ENCODE results near the gene DOP1B. TPM values are rescaled to one million over a fixed set of nuclear protein-coding genes. Genes with fewer than 3 reads are reported as not detected.

Gene DOP1B
- total RNA-seq, 1 experiment from 2014 or later, result 16.5 TPM

DNA sequence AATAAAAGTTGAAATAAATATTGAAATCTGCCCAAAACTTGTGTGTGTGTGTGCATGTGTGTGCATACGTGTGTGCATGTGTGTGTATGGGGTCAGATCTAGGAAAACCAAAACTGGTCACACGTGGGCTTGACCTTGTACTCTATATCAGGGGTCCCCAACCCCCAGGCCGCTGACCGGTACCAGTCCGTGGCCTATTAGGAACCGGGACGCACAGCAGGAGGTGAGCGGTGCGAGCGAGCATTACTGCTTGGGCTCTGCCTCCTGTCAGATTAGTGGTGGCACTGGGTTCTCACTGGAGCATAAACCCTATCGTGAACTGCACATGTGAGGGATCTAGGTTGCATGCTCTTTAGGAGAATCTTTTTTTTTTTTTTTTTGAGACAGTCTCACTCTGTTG is 8.7 kb downstream of the DOP1B start:
- no peaks in the 10 kb centered on the region for H3K36me3 ChIP-seq (ENCODE audit: insufficient read depth, low read length, poor library complexity, severe bottlenecking)
- no peaks in the 10 kb centered on the region for H3K4me1 ChIP-seq (ENCODE audit: insufficient read depth, low read length, poor library complexity, severe bottlenecking)
- no peak for TF ChIP-seq EZH2 (IDR thresholded peaks at IDR 0.05; ENCODE audit: borderline replicate concordance, low read depth, low read length, poor library complexity, severe bottlenecking)
- TF ChIP-seq, protein P1, sequence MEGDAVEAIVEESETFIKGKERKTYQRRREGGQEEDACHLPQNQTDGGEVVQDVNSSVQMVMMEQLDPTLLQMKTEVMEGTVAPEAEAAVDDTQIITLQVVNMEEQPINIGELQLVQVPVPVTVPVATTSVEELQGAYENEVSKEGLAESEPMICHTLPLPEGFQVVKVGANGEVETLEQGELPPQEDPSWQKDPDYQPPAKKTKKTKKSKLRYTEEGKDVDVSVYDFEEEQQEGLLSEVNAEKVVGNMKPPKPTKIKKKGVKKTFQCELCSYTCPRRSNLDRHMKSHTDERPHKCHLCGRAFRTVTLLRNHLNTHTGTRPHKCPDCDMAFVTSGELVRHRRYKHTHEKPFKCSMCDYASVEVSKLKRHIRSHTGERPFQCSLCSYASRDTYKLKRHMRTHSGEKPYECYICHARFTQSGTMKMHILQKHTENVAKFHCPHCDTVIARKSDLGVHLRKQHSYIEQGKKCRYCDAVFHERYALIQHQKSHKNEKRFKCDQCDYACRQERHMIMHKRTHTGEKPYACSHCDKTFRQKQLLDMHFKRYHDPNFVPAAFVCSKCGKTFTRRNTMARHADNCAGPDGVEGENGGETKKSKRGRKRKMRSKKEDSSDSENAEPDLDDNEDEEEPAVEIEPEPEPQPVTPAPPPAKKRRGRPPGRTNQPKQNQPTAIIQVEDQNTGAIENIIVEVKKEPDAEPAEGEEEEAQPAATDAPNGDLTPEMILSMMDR (conservative IDR thresholded peaks at IDR 0.05; ENCODE audit: low read depth, low read length), result no peak
- intact Hi-C loops (cut with micrococcal nuclease; ENCODE audit: unreplicated experiment), result no loop called here
- BruUV-seq (replicated peaks), result no TSS peak
- H3K27ac ChIP-seq (ENCODE audit: low read depth, low read length, poor library complexity, severe bottlenecking), result no peak overlapping the region
- no peaks in the 10 kb centered on the region for H3K27me3 ChIP-seq (replicated peaks; ENCODE audit: insufficient read depth, low read depth, low read length, poor library complexity)
- H3K4me3 ChIP-seq (ENCODE audit: low read depth, low read length, poor library complexity, severe bottlenecking), result no peak overlapping the region
- H3K9me3 ChIP-seq (ENCODE audit: low read depth, low read length, poor library complexity, severe bottlenecking), result no peaks in the 10 kb centered on the region
- ChIA-PET POLR2A (ENCODE audit: low non-redundant PET) (no interaction called here), CTCF (no interaction called here)
- no peak for DNase-seq (ENCODE audit: low spot score)

DNA sequence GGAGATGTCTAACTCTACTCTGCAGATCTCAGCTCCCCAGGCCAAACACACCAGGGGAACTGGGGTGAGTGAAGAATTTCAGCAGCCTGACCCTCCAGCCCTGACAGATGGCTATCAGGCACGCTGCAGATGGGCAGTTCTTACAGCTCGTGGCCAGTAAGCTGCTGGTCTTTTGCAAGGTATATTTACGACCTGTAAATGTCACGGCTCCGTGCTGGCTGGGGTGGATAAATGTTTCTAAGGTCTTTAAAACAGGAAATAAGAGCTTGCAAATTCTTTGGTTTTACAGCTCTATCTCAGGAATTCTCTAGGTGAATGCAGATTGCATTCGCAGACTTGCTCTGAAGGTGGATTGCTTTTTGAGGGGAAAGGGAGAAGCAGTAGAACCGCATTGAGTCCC is 10.1 kb downstream of the DOP1B start:
- no peak overlapping the region for H3K27ac ChIP-seq (ENCODE audit: low read depth, low read length, poor library complexity, severe bottlenecking)
- no peaks in the 10 kb centered on the region for H3K9me3 ChIP-seq (ENCODE audit: low read depth, low read length, poor library complexity, severe bottlenecking)
- POLR2A ChIA-PET (ENCODE audit: low non-redundant PET), result no interaction called here
- DNase-seq (ENCODE audit: low spot score), result no peak
- no peaks in the 10 kb centered on the region for H3K27me3 ChIP-seq (replicated peaks; ENCODE audit: insufficient read depth, low read depth, low read length, poor library complexity)
- intact Hi-C loops (cut with micrococcal nuclease; ENCODE audit: unreplicated experiment), result no loop called here
- BruUV-seq (replicated peaks), result no TSS peak
- TF ChIP-seq, protein P1 (conservative IDR thresholded peaks at IDR 0.05; ENCODE audit: low read depth, low read length), result no peak
- TF ChIP-seq EZH2 (IDR thresholded peaks at IDR 0.05; ENCODE audit: borderline replicate concordance, low read depth, low read length, poor library complexity, severe bottlenecking), result no peak
- CTCF ChIA-PET, result no interaction called here
- H3K4me3 ChIP-seq (ENCODE audit: low read depth, low read length, poor library complexity, severe bottlenecking), result no peak overlapping the region
- H3K4me1 ChIP-seq (ENCODE audit: insufficient read depth, low read length, poor library complexity, severe bottlenecking), result no peaks in the 10 kb centered on the region
- H3K36me3 ChIP-seq (ENCODE audit: insufficient read depth, low read length, poor library complexity, severe bottlenecking), result no peaks in the 10 kb centered on the region

DNA sequence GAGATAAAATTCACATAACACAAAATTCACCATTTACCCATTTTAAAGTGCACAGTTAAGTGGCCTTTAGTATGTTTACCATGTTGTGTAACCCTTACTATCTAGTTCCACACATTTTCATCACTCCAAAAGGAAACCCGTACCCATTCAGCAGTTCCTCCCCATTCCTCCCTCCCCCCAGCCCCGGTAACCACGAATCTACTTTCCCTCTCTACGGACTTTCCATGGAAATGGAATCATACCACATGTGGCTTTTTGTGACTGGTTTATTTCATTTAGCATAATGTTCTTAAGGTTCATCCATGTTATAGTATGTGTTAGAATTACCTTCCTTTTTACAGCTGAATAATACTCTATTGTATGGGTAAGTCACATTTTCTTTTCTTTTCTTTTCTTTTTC is 10.9 kb downstream of the DOP1B start:
- ChIA-PET POLR2A (ENCODE audit: low non-redundant PET) (no interaction called here), CTCF (no interaction called here)
- H3K9me3 ChIP-seq (ENCODE audit: low read depth, low read length, poor library complexity, severe bottlenecking), result no peaks in the 10 kb centered on the region
- DNase-seq (ENCODE audit: low spot score), result no peak
- no peaks in the 10 kb centered on the region for H3K27me3 ChIP-seq (replicated peaks; ENCODE audit: insufficient read depth, low read depth, low read length, poor library complexity)
- no peaks in the 10 kb centered on the region for H3K36me3 ChIP-seq (ENCODE audit: insufficient read depth, low read length, poor library complexity, severe bottlenecking)
- intact Hi-C loops (cut with micrococcal nuclease; ENCODE audit: unreplicated experiment), result no loop called here
- H3K4me1 ChIP-seq (ENCODE audit: insufficient read depth, low read length, poor library complexity, severe bottlenecking), result no peaks in the 10 kb centered on the region
- no peak for TF ChIP-seq EZH2 (IDR thresholded peaks at IDR 0.05; ENCODE audit: borderline replicate concordance, low read depth, low read length, poor library complexity, severe bottlenecking)
- TF ChIP-seq, protein P1 (conservative IDR thresholded peaks at IDR 0.05; ENCODE audit: low read depth, low read length), result no peak
- H3K27ac ChIP-seq (ENCODE audit: low read depth, low read length, poor library complexity, severe bottlenecking), result no peak overlapping the region
- no peak overlapping the region for H3K4me3 ChIP-seq (ENCODE audit: low read depth, low read length, poor library complexity, severe bottlenecking)
- BruUV-seq (replicated peaks), result no TSS peak

Measured in A673 (cell line).